Epithelial cell of umbilical artery (primary cell): Measurements from ENCODE around the gene ALG10B. TPM values are rescaled to one million over a fixed set of nuclear protein-coding genes. Genes with fewer than 3 reads are reported as not detected.

Source experiments
- total RNA-seq: library from RNA; depleted of rRNA; stranded (reverse); fragments of >200 nt; gene quantifications from 2 replicates; pipeline ENCODE4 v1.2.3, GENCODE V29; 2014

The ALG10B gene
- total RNA-seq = 2.7 and 3.9 TPM in 2 replicates

GRCh38 chr12:38316391-38317129 is at the start of gene ALG10B:
ALG10B (plus strand) TSS chr12:38316774; CDS start chr12:38316894, 120 bp downstream.

